Neural cell (in vitro differentiated cells): Measurements from ENCODE around the gene JMY. TPM values are rescaled to one million over a fixed set of nuclear protein-coding genes. Genes with fewer than 3 reads are reported as not detected.

Experiments used
- H2AFZ ChIP-seq: fragments of 200-600, 300-800 bp; sonication (generic), shearing (Covaris generic); 2 replicates; pipeline ENCODE4 v1.6.0; 2014; ENCODE audit warnings: low read depth, mild to moderate bottlenecking, antibody characterized with exemption, low read length, moderate library complexity
- H3F3A ChIP-seq: fragments of 200-600 bp; shearing (Covaris generic); 2 replicates; pipeline ENCODE4 v1.6.1; 2016; ENCODE audit warnings: mild to moderate bottlenecking, moderate library complexity, mixed read lengths, antibody characterized with exemption, low read length; ENCODE audit not compliant: insufficient read depth, poor library complexity, severe bottlenecking
- H3K27ac ChIP-seq: fragments of 200-600, 300-800 bp; sonication (generic), shearing (Covaris generic); 2 replicates; pipeline ENCODE4 v1.5.1; 2014; ENCODE audit warnings: mild to moderate bottlenecking, low read length, moderate library complexity
- H3K27me3 ChIP-seq: fragments of 300-800, 200-600 bp; sonication (generic), shearing (Covaris generic); 2 replicates; pipeline ENCODE4 v1.6.0; 2014; ENCODE audit warnings: mild to moderate bottlenecking, low read depth, low read length, moderate library complexity; ENCODE audit not compliant: insufficient read depth
- H3K36me3 ChIP-seq: fragments of 300-800, 200-600 bp; sonication (generic), shearing (Covaris generic); 2 replicates; pipeline ENCODE4 v1.5.1; 2014; ENCODE audit warnings: mild to moderate bottlenecking, antibody characterized with exemption, low read length, moderate library complexity; ENCODE audit not compliant: insufficient read depth
- H3K4me2 ChIP-seq: fragments of 300-800, 200-600 bp; sonication (generic), shearing (Covaris generic); 2 replicates; pipeline ENCODE4 v1.6.0; 2014; ENCODE audit warnings: mild to moderate bottlenecking, low read length
- H3K4me3 ChIP-seq: fragments of 300-800, 200-600 bp; sonication (generic), shearing (Covaris generic); 2 replicates; pipeline ENCODE4 v1.5.1; 2014; ENCODE audit warnings: mild to moderate bottlenecking, low read length, moderate library complexity
- H3K79me2 ChIP-seq: fragments of 200-600 bp; shearing (Covaris generic); replicated peaks from 2 replicates; pipeline ENCODE4 v1.6.0; 2014; ENCODE audit warnings: mild to moderate bottlenecking, low read length, moderate library complexity; ENCODE audit not compliant: insufficient read depth
- H3K9ac ChIP-seq: fragments of 300-800, 200-600 bp; sonication (generic), shearing (Covaris generic); 2 replicates; pipeline ENCODE4 v1.6.1; 2016; ENCODE audit warnings: mild to moderate bottlenecking, low read length, mixed read lengths
- H3K9me2 ChIP-seq: fragments of 200-600 bp; shearing (Covaris generic); 2 replicates; pipeline ENCODE4 v1.6.1; 2016; ENCODE audit warnings: mild to moderate bottlenecking, low read length, mixed read lengths; ENCODE audit not compliant: insufficient read depth
- H3K9me3 ChIP-seq: fragments of 200-600, 300-800 bp; sonication (generic), shearing (Covaris generic); 2 replicates; pipeline ENCODE4 v1.6.1; 2016; ENCODE audit warnings: mild to moderate bottlenecking, mixed run types, low read length, moderate library complexity, mixed read lengths
- H4K20me1 ChIP-seq: fragments of 200-600 bp; shearing (Covaris generic); 2 replicates; pipeline ENCODE4 v1.6.1; 2016; ENCODE audit warnings: mild to moderate bottlenecking, mixed run types; ENCODE audit not compliant: insufficient read depth
- CTCF ChIP-seq: fragments of 450-650 bp; IDR thresholded peaks from 2 replicates; pipeline ENCODE4 v1.5.1; 2014; ENCODE audit warnings: antibody characterized with exemption, mild to moderate bottlenecking, moderate library complexity; ENCODE audit not compliant: poor library complexity, severe bottlenecking
- EP300 ChIP-seq: fragments of 450-650 bp; conservative IDR thresholded peaks from 2 replicates; pipeline ENCODE4 v1.6.1; 2014; ENCODE audit warnings: antibody characterized with exemption, mild to moderate bottlenecking, moderate library complexity; ENCODE audit not compliant: poor library complexity, severe bottlenecking
- EZH2 ChIP-seq: fragments of 200-600, 300-800 bp; shearing (Covaris generic), sonication (generic); IDR thresholded peaks from 2 replicates; pipeline ENCODE4 v1.6.1; 2014; ENCODE audit warnings: antibody characterized with exemption, low read length, borderline replicate concordance, mild to moderate bottlenecking; ENCODE audit not compliant: insufficient read depth, poor library complexity, severe bottlenecking
- MXI1 ChIP-seq: fragments of 450-650 bp; conservative IDR thresholded peaks from 2 replicates; pipeline ENCODE4 v1.6.1; 2014; ENCODE audit warnings: antibody characterized with exemption, mild to moderate bottlenecking; ENCODE audit not compliant: poor library complexity, severe bottlenecking
- POLR2AphosphoS5 ChIP-seq: IDR thresholded peaks from 2 replicates; pipeline ENCODE4 v1.6.1; 2012
- RAD21 ChIP-seq: fragments of 450-650 bp; conservative IDR thresholded peaks from 2 replicates; pipeline ENCODE4 v1.6.1; 2014; ENCODE audit warnings: antibody characterized with exemption, mild to moderate bottlenecking, moderate library complexity
- SMC3 ChIP-seq: fragments of 450-650 bp; conservative IDR thresholded peaks from 2 replicates; pipeline ENCODE4 v1.6.1; 2014; ENCODE audit warnings: antibody characterized with exemption, mild to moderate bottlenecking, moderate library complexity; ENCODE audit not compliant: poor library complexity
- TAF1 ChIP-seq: IDR thresholded peaks from 2 replicates; pipeline ENCODE4 v1.6.1; 2012; ENCODE audit warnings: low read depth
- polyA plus RNA-seq: library from polyadenylated mRNA; depleted of rRNA; stranded (reverse); fragments of >200 nt; gene quantifications from 2 replicates; pipeline ENCODE4 v1.2.3, GENCODE V29; 2014
- TF ChIP-seq, protein P1 (sequence below): IDR thresholded peaks from 2 replicates; pipeline ENCODE4 v1.6.1; 2012; ENCODE audit warnings: borderline replicate concordance

JMY gene
- polyA plus RNA-seq, 1 donor from 2014 or later = 19.3 TPM

DNA sequence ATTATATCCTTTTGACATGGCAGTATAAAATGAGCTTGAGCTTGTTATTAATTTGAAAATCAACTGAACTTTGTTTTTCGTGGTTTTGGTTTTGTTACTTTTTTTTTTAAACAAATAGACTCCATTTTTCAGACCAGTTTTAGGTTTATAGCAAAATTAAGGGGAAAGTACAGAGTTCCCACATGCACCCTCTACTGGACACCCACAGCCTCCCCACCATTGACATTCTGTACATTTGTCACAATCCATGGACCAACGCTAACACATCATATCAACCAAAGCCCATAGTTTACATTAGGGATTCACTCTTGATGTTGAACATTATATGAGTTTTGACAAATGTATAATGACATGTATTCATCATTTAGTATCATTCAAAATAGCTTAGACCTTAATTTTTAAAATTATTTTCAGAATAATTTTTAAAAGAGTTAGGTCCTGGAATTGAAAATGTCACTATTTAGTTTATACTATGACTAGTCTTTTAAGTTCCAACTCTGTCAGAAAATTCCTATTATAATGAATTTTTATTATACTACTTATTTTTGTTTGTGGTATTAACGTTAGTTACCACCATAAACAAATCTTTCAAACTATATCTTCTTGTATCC, 35.3 kb upstream of the JMY start:
- H3K4me2 ChIP-seq = no peak overlapping the region
- H4K20me1 ChIP-seq = no peaks in the 10 kb centered on the region
- no peak overlapping the region for H2AFZ ChIP-seq

DNA sequence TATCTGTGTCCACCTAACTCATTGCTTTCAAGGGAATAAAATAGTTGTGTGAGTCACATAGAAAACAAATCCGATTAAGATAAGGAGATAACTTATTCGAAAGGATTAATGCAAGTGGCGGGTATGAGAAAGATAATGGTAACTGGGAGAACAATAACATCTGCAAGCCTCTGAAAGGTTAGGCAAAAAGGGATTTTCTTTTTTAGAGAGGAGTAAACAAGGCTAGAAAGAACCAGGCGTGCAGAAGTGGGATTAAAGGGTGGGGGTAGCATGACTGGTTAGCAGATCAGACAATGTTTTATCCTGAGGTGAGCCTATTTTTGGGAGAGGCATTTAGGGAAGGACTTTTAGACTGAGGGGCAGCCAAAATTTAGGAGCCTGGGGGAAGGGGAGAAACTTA, 34.7 kb upstream of the JMY start:
- no peaks in the 10 kb centered on the region for H3K9me3 ChIP-seq
- TF ChIP-seq, protein P1, sequence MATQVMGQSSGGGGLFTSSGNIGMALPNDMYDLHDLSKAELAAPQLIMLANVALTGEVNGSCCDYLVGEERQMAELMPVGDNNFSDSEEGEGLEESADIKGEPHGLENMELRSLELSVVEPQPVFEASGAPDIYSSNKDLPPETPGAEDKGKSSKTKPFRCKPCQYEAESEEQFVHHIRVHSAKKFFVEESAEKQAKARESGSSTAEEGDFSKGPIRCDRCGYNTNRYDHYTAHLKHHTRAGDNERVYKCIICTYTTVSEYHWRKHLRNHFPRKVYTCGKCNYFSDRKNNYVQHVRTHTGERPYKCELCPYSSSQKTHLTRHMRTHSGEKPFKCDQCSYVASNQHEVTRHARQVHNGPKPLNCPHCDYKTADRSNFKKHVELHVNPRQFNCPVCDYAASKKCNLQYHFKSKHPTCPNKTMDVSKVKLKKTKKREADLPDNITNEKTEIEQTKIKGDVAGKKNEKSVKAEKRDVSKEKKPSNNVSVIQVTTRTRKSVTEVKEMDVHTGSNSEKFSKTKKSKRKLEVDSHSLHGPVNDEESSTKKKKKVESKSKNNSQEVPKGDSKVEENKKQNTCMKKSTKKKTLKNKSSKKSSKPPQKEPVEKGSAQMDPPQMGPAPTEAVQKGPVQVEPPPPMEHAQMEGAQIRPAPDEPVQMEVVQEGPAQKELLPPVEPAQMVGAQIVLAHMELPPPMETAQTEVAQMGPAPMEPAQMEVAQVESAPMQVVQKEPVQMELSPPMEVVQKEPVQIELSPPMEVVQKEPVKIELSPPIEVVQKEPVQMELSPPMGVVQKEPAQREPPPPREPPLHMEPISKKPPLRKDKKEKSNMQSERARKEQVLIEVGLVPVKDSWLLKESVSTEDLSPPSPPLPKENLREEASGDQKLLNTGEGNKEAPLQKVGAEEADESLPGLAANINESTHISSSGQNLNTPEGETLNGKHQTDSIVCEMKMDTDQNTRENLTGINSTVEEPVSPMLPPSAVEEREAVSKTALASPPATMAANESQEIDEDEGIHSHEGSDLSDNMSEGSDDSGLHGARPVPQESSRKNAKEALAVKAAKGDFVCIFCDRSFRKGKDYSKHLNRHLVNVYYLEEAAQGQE = no peak
- no peak for TF ChIP-seq CTCF
- no peaks in the 10 kb centered on the region for H3K27me3 ChIP-seq
- H3K9ac ChIP-seq = no peak overlapping the region
- no peaks in the 10 kb centered on the region for H3K79me2 ChIP-seq
- H3F3A ChIP-seq = no peaks in the 10 kb centered on the region
- H2AFZ ChIP-seq = no peak overlapping the region
- no peak overlapping the region for H3K4me3 ChIP-seq
- H3K27ac ChIP-seq = no peak overlapping the region
- H3K36me3 ChIP-seq = no peaks in the 10 kb centered on the region
- H4K20me1 ChIP-seq = no peaks in the 10 kb centered on the region
- no peak overlapping the region for H3K4me2 ChIP-seq
- no peaks in the 10 kb centered on the region for H3K9me2 ChIP-seq

More for the DNA sequence above, 35.3 kb upstream of the JMY start:
- no peak for TF ChIP-seq POLR2AphosphoS5
- TF ChIP-seq, protein P1 = no peak
- no peak for TF ChIP-seq CTCF
- no peak for TF ChIP-seq TAF1
- TF ChIP-seq SMC3 = no peak
- TF ChIP-seq EZH2 = no peak
- TF ChIP-seq EP300 = no peak
- TF ChIP-seq MXI1 = no peak
- TF ChIP-seq RAD21 = no peak
- H3K27ac ChIP-seq = no peak overlapping the region
- no peaks in the 10 kb centered on the region for H3K36me3 ChIP-seq
- H3K9ac ChIP-seq = no peak overlapping the region
- H3K79me2 ChIP-seq = no peaks in the 10 kb centered on the region
- no peaks in the 10 kb centered on the region for H3K9me3 ChIP-seq
- no peak overlapping the region for H3K4me3 ChIP-seq
- no peaks in the 10 kb centered on the region for H3K9me2 ChIP-seq
- H3F3A ChIP-seq = no peaks in the 10 kb centered on the region
- H3K27me3 ChIP-seq = no peaks in the 10 kb centered on the region
